Globus pallidus (tissue), 1 donor: ENCODE measurements around the gene SAPCD2.

Experiments
- DNase-seq: peaks from one replicate; pipeline ENCODE4 v3.0.0-alpha.2; 2015; ENCODE audit warnings: low spot score

Gene SAPCD2

DNA sequence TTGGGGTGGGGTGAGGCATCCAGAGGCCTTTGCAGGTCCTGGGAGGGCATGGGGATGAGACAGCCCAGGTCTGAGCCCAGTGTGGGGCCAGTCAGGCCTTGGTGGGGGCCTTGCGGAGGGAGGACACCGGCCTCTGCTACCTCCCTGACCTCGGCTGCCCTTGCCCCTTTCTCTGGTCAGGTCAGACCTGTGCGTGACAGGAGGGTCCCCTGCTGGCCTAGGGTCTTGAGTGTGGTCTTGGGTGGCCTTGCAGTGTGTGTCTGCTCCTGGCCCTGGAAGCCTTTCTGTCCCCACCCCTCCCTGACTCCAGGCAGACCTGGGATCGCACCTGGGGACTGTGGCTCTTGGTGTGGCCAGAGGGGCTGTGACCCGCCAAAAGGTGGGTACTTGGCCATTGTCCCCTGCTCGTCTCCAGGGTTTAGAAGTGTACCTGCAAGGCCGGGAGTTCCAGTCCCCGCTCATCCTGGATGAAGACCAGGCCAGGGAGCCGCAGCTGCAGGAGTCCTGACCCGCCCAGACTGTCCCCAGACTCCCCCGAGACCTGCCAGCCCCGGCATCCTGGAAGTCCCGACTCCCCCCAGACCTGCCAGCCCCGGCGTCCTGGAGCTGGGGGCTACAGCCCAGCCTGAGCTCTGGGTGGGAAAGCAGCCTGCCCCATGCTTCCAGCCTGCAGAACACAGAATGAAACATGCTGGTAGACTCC is 12.0 kb upstream of the SAPCD2 start:
- DNase-seq, result no peak

DNA sequence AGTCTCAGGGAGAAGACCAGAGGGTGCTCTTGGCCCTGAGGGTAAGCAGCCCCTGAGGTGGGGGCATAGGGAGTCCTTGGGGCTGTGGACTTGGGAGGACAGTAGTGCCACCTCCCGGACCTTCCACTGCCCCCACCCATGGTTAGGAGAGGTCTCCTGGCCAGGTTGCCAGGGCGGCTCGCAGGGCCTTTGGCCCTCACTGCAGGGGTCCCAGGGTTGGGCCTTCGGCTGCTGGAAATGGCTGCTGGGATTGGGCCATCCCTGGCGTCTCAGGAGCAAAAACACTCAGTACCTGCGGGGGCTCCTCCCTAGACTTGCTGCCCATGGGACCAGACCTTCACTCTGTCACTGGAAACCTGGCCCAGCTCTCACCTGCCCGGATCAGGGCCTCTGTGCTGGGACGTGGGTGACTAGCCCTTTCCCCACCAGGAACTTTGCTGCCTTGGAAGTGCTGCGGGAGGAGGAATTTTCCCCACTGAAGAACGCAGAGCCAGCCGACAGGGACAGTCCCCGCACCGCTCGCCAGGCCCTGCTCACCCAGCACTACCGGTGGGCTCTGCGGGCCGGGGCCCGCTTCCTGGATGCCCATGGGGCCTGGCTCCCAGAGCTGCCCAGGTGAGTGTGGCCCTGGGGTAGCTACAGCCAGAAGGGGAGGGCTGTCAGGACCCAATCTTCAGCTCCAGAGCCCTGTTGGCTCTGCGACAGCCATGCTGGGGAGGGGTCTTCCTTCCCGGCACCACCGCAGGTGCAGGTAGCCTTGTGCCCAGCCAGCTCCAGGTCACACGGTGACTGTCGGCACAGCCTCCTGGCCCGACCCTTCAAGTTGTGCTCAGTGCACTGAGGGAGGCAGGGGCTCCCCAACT is 10.1 kb upstream of the SAPCD2 start:
- no peak for DNase-seq

DNA sequence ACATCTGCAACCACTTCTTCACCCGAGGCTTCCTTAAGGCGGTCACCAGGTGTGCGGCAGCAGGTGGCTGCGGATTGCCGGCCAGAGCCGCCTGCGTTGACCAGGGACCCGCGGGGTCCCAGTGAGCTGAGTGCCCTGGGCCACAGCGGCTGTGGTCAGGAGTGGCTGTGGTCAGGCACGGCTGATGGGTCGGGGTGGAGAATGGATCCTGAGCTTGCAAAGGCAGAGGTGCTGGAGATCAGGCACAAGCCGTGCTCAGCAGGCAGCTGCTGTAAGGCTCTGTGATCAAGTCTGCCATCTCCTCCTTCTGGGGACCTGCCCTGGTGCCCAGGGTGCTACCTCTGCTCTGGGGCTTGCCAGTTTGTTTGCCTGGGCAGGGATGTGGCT is 9.0 kb upstream of the SAPCD2 start:
- DNase-seq, result no peak

DNA sequence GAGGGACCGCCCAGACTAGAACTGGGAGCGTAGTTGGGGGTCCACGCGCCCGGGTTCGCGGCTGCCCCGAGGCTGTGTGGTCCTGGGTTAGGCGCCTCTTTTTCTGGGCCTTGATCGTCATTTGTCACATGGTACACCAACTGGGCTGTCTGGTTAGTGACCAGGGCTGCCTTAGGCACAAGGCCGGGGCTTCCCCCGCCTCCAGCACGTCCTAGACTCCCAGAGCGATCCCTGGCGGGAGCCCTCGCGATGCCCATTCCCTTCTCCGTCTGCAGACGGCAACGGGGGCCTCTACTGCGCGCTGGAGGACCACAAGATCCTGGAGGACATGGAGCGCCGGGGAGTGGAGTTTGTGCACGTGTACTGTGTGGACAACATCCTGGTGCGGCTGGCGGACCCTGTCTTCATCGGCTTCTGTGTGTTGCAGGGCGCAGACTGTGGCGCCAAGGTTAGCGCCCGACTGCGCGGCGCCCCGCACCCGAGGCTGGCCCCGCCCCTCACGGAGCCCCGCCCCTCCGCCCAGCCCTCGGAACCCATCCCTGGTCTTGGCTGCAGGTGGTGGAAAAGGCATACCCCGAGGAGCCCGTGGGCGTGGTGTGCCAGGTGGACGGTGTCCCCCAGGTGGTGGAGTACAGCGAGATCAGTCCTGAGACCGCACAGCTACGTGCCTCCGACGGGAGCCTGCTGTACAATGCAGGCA is 8.5 kb upstream of the SAPCD2 start:
- no peak for DNase-seq

DNA sequence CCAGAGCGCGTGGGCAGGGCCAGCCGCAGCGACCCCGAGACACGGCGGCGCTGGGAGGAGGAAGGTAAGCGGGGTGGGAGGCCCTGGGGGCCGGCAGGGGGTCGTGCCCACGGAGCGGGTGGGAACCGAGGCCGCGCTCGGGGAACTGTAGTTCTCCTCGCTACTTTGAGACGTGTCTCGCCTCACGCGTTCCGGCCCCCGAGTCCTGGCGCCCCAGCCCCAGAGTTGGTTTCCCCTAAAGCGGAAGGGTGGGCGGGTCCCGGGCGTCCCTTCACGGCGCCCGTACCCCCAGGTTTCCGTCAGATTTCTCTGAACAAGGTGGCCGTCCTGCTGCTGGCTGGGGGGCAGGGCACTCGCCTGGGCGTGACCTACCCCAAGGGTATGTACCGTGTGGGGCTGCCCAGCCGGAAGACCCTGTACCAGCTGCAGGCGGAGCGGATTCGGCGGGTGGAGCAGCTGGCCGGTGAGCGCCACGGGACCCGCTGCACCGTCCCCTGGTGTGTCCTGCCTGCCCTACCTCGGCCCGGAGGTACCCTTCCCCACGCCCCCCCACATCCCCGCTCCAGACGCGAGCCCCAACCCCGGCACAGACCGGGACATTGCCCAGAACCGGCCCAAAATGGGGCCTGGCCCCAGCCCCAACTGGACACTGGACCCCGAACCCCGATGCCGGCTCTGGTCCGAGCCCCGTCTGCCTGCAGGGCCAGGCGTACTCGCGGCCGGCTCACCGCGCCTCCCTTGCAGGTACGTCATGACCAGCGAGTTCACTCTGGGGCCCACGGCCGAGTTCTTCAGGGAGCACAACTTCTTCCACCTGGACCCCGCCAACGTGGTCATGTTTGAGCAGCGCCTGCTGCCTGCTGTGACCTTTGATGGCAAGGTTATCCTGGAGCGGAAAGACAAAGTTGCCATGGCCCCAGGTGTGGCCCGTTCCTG is 7.7 kb upstream of the SAPCD2 start:
- no peak for DNase-seq

DNA sequence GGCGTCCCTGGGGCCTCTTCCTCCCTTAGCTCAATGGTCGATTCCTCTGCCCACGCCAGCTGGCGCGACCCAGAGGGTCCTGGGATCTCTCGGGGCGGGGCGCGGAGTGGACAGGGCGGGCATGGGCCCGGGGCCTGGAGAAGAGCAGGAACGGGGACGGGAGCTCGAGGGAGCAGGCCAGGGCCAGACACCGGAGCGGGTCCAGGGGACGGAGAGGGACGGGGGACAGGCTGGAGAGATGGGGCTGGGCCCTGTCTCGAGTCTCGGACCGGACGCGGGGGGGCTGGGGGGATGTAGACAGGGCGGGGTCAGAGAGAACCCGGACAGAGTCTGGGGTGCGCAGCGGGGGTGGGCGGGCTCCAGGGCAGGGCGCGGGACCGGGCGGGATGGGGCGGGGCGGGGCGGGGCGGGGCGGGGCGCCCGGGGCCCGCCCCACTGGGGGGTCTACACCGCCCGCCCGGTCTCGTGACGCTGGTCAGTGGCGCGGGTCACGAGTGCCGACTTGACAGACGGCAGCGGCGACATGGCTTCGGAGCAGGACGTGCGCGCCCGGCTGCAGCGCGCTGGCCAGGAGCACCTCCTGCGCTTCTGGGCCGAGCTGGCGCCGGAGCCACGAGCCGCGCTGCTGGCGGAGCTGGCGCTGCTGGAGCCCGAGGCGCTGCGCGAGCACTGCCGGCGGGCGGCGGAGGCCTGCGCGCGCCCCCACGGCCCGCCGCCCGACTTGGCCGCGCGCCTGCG is 6.8 kb upstream of the SAPCD2 start, which contains the start of gene UAP1L1:
Gene UAP1L1 (plus strand): TSS at position 508 of the 738 bp plus-strand sequence. CDS start 16 bp downstream, at position 524.
- peak; percentile 80 for DNase-seq

DNA sequence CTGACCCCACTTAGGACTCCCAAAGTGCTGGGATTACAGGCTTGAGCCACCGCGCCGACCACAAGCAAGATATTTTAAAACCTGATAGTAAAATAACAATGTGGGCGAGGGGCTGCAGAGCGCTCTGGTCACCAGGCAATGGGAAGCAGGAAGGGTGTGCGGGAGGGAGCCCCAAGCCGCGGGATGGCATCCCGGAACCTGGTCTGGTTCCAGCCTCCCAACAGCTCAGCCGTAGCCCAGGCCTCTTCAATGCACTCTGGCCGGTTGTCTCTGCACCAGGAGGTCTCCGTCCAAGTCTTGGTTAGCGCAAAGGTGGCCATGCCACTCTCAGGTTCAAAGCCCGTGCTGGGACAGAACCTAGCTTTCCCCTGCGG is 6.3 kb upstream of the SAPCD2 start:
- DNase-seq, result no peak

DNA sequence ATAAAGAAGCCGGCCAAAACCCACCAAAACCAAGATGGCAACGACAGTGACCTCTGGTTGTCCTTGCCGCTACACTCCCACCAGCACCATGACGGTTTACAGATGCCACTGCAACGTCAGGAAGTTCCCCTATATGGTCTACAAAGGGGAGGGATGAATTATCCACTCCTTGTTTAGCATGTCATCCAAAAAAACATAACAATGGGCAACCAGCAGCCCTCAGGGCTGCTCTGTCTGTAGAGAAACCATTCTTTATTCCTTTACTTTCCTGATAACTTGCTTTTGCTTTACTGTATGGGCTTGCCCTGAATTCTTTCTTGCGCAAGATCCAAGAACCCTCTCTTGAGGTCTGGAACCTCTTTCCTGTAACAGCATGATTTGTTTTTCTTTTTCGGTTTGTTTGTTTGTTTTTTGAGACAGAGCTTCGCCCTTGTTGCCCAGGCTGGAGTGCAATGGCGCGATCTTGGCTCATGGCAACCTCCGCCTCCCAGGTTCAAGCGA is 5.0 kb upstream of the SAPCD2 start:
- DNase-seq, result no peak

DNA sequence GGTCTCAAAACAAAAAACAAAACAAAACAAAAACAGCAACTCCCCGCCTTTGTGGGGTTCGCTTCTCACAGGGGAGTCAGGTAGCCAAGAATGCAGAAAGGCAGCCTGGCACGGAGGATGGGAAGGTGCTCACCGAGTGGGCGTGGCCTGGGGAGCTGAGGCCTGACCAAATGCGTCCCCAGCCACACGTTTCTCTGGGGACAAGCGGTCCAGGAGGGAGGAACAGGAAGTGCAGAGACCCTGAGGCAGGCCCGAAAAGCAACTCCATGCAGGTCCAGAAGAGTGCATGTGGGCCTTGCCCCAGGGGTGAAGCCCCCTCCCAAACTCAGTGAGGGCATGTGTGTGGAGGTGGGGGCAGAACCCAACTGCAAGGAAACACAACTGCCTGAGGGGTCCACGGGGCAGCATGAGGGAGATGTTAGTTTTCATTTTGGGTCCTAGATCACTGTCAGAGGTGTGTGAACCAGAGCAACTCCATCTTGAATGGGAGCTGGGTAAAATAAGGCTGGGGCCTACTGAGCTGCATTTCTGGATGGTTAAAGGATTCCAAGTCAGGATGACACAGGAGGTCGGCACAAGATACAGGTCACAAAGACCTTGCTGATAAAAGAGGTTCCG is 4.4 kb upstream of the SAPCD2 start:
- DNase-seq, result no peak

DNA sequence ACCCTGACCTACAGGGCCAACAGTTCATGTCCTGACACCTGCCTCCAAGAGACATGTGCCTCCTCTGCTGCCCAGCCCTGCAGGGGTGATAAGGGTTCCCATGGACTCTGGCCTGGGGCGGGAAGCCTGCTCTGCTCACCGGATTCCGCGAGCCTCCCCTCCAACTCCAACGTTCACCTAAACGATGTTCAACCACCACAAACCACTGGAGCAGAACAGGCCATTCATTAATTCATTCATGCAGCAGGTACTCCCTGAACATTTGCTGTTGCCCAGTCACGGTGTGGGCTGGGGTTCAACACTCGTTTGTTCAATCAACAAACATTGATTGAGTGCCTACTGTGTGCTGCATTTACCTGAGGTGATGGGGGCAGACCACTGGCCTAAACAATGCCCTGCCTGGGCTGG is 3.6 kb upstream of the SAPCD2 start:
- DNase-seq, result no peak

DNA sequence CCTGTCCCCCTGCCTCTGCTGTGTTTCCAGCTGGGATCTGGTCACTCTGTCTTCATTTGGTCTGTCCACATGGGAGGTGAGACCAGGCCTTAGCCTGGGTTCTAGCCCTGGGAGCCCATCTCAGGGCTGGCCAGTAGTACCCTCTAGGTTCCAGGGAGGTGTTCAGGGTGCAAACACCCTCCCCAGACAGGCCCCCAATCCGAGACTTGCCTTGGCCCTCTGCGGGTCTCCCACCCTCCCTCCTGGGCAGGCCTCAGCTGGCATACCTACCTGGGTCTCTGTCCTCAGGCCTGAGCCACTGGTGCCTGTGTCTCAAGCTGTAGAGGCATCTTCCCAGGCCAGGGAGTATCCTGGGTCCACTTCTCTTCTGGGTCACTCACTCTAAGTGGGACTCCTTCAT is 925 bp upstream of the SAPCD2 start:
- no peak for DNase-seq

DNA sequence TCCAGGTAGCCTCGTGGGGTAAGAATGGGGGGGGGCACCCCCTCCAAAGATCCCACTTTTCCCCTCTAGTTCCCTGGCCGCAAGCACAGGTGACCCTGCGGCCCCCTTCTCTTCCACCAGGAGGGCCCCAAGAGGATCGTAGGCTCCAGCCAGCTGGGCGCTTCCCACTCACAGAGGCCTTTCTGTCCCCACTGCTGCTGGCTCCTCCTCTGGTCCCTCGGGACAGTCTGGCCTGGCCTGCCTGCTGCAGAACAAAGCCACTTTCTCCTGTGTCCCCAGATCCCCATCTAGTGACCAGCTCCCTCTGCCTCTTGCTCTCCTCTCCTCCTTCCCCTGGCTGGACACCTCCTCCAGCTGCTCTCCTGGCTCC is 534 bp upstream of the SAPCD2 start:
- peak; percentile 97 for DNase-seq

DNA sequence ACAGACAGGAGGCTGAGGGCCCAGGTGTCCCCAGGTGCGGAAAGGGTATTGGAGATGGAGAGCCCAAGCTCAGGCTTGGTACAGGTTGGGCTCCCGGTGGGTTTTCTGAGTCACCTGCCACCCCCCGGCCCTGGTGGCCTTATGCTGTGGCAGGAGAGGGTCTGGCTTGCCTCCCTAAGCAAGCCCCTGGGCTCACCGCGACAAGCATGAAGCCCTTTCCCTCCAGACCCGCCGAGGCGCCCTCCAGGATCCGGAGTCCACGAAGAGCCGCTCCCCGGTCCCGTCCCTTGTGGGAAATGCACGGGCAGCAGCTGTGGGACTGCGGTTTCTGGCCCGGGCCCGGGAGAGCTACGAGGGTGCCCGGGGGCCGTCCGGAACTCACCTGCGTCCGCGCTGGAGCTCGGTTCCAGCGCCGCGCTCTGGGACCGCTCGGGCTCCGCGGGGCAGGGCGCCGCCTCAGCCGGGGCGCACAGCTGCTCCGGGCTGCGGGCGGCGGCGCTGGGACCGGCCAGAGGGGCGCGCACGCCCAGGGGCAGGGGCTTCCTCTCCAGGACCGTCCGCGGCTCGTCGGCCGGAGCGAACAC is 757 bp downstream of the SAPCD2 start:
- no peak for DNase-seq

DNA sequence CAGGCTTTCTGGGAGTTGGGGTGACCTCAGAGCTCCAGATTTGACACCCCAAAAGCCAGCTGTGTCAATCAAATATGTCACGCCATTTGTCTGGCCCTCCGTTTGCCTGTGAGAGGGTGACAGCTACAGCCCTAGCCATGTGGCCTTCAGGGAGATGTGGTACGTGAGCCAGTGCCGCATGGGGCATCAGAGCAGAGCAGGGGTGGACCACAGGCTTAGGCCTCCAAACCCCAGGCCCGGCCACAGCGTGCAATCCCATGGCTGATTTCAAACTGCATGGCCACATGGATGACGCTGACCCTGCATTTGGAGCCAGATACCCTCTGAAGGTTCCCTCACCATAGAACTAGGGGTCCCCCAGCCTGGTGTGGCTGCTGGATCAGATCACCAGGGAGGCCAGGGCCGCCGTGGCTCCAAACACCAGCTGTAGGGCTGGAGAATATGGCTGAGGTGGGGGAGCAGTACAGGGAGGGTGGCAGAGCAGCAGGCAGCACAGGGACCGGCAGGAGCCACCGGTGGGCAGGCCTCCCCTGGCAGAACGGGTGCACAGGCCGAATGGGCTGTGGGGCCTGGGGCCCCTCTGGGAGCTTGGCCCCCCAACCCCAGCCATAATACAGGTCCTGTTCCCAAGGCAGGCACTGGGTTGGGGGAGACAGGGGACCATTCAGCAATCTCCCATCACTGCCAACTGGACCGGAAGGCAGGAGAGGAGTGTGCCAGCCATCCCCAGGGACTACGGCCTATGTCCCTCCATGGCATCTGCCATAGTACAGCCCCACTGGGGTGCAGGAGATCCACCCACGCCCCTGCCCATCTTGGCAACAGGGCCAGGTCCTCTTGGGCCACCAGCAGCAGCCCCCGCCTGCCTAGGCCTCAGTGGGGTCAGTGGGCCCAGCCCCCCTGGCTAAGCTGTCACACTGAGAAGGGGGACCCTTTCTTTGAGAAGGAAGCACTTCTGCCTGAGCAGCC is 1.5 kb downstream of the SAPCD2 start:
- peak; percentile 13 for DNase-seq

DNA sequence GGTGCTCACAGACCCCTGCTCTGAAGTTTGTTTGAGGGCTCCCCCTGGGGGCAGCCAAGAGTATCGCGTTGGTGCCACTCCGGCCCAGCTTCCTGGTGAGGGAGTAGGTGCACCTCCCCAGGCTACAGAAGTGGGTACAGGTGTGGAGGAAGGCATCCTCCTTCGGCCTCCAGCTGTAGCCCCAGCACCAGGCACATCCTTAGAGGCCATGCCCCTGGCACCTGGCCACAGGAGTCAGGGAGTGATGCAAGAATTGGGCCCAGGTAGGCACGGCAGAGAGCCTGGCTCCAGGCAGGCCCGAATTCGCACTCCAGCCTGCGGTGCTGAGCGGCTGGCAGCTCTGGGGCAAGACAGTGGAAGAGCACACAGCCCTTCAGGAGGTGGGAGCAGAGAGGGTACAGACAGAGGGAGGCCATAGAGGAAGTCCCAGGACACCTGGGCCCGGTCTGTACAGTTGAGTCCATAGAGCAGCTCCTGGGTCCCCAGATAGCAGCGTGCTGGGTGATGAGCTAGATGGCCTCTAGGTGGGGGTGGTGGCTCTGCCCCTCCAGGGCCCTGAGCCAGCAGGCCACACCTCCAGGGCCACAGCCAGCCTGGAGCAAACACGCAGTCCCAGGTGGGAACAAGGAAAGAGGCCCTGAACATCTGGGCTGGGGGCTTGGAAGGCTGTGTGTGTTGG is 2.4 kb downstream of the SAPCD2 start:
- peak; percentile 83 for DNase-seq

DNA sequence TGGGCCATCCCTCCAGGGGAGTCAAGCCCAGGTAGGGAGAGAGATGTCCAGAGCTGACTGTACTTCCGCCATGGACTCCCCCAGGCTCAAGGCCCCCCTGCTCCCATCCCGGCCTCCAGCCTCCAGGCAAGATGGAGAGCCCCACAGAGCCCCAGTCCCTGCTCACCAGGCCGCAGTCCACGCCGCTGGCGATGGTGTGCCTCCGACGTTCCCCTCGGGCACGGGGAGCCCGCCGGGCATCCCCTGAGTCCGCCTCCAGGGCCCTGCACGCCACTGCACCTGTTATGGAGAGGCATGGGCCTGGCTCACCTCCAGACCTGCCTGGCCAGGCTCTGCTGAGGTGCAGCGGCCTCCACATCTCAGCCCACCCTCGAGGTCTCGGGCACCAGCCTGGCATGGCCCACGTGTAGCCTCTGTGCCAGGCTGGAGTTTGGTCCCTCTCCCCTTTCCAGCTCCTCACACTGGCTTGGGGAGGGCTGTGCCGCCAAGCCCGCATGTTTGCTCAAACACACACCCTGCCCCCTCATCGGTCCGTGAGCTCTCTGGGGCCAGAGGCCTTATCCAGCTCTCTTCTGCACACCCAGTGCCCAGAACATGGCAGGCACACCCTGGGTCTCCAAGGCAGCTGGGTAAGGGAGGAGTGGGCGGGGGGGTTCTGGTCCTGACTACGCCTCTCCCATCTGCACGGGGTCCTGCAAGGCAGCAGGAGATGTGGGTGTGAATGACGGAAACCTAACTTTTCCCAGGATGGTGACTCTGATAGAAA is 4.1 kb downstream of the SAPCD2 start:
- DNase-seq, result no peak

DNA sequence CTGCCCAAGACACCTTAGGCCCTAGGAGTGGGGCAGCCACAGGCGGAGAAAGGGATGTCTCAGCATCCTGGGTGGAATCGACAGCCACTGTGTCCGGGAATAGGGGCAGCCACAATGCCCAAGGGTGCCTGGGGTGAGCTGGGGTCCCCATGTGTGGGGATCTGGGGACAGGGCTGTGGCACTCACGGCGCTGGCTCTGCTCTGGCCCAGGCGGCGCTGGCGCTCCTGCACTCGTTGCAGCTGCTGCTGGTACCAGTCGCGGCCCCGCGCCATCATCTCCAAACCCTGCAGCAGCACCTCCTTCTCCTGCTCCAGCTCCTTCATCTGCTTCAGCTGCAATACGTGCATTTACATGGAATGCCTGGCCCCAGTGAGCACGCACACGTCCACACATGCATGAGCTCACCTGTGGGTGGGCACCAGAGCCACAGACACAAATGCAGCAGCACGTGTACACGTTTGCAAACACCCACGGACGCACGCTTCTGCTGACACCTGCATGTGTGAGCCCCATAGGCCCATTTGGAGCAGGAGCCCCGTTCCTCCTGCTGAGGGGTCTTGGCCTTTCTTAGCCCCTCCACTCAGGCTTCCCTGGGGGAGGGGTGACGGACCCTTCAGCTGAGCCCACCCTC is 4.9 kb downstream of the SAPCD2 start:
- no peak for DNase-seq
